HUES6 (cell line): ENCODE data around the gene TM9SF1.
A peak's percentile ranks its signal among the peaks of the same experiment; 100 is the strongest.

Experiments used
- H3K27ac ChIP-seq: 2 replicates; pipeline ENCODE4 v1.7.0; 2013; ENCODE audit warnings: low read depth, mild to moderate bottlenecking, low read length, inconsistent platforms
- H3K27me3 ChIP-seq: 2 replicates; pipeline ENCODE4 v1.6.1; 2013; ENCODE audit warnings: low read length; ENCODE audit not compliant: control insufficient read depth, insufficient read depth
- H3K36me3 ChIP-seq: 2 replicates; pipeline ENCODE4 v1.6.1; 2013; ENCODE audit warnings: low read length; ENCODE audit not compliant: control insufficient read depth, insufficient read depth
- H3K4me1 ChIP-seq: 2 replicates; pipeline ENCODE4 v1.6.1; 2013; ENCODE audit warnings: low read length; ENCODE audit not compliant: control insufficient read depth, insufficient read depth
- H3K4me3 ChIP-seq: 2 replicates; pipeline ENCODE4 v1.5.1; 2013; ENCODE audit warnings: low read depth, low read length
- H3K9ac ChIP-seq: one replicate; pipeline ENCODE4 v1.6.1; 2013; ENCODE audit warnings: mild to moderate bottlenecking, low read length
- H3K9me3 ChIP-seq: 2 replicates; pipeline ENCODE4 v1.6.1; 2013; ENCODE audit warnings: low read depth, low read length; ENCODE audit not compliant: control insufficient read depth, insufficient read depth

Gene TM9SF1

DNA sequence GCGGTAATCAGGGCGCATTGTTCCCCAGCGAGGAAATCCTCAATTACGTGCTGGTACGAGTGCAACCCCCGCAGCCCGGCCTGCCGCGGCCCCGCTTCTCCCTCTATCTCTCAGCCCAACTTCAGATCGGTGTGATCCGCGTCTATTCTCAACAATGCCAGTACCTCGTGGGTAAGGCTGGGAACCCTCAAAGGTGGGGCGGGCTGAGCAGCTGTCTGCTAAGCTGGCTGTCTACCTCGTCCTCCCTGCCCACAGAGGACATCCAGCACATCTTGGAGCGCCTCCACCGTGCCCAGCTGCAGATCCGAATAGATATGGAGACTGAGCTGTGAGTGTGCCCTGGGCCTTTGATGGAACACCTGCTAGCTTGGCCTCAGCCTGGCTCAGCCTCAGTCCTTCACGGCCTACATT lies 22.4 kb downstream of the TM9SF1 start:
- Histone ChIP-seq H3K36me3 (peaks cover 33% of the 10 kb centered on the region), H3K4me1 (peaks cover 8% of the 10 kb centered on the region), H3K9me3 (no peaks in the 10 kb centered on the region), H3K4me3 (peak overlapping the region; percentile 61), H3K27me3 (no peaks in the 10 kb centered on the region), H3K9ac (peak overlapping the region; percentile 7), H3K27ac (no peak overlapping the region)

DNA sequence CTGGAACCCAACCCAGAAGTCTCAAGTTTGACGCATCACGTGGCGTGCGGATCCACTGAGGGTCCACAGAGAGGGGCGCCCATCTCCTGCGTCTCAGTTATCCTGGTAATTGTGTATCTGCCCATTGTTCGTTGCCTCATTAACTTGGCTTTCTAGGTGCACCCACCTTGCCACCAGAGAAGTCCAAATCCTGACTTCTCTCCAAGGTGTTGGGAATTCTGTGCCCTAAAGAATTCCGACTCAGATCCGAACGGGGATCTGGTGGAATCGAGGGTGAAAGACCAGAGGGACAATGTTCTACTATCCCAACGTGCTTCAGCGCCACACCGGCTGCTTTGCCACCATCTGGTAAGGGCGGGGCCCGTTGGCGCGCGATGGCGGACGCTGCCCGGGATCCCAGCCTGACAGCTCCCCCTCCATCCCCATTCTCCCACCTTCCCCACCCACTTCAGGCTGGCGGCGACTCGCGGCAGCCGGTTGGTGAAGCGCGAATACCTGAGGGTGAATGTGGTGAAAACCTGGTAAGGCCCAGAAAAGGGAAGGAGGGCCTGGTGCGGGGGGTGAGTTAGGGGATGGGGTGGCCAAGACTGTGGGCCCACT lies 22.9 kb downstream of the TM9SF1 start:
- H3K4me1 ChIP-seq, result peaks cover 8% of the 10 kb centered on the region
- H3K4me3 ChIP-seq, result peak overlapping the region; percentile 61
- H3K36me3 ChIP-seq, result peaks cover 32% of the 10 kb centered on the region
- no peak overlapping the region for H3K27ac ChIP-seq
- H3K9ac ChIP-seq, result peak overlapping the region; percentile 66
- no peaks in the 10 kb centered on the region for H3K9me3 ChIP-seq
- no peaks in the 10 kb centered on the region for H3K27me3 ChIP-seq

DNA sequence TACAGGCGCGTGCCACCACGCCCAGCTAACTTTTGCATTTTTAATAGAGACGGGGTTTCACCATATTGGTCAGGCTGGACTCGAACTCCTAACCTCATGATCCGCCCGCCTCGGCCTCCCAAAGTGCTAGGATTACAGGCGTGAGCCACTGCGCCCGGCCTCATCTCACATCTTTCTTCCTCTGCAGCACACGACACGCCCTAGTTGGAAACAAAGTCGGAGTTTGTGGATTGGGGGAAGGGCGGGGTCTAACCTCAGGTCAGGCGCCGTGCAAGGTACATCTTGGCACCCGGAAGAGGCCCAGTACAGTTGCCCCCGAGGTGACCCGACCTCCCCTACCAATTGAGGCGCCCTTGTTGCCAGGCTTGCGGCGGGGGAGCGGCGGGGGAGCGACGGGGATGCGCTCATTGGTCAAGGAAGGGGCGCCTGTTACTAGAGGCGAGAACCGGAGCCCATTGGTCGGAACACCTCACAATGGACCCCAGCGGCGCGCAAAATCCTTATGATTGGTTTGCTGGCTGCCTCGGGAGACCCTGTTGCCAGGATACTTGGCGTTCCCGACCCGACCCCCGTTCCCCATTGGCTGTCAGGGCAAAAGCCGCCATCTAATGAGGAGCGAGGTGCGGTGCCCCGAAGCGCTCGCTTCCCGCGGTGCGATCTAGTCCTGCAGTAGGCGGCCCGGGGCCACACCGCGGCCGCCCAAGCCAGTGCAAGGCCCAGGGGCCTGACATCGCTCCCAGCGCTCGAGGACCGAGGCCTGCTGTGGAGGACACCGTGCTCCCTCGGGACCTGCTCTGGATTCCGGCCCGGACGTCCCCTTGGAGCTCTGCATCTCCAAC lies 23.6 kb downstream of the TM9SF1 start, which contains the start of gene REC8:
REC8 (plus strand) TSS at position 659 of the 839 bp plus-strand sequence. CDS start 473 bp downstream, outside the sequence.
- peak within 1 kb of the TSS; percentile 66 for H3K9ac ChIP-seq
- peaks cover 8% of the 10 kb centered on the region for H3K4me1 ChIP-seq
- H3K4me3 ChIP-seq, result peak within 1 kb of the TSS; percentile 61
- H3K27me3 ChIP-seq, result no peaks in the 10 kb centered on the region
- peaks cover 29% of the 10 kb centered on the region for H3K36me3 ChIP-seq
- H3K9me3 ChIP-seq, result no peaks in the 10 kb centered on the region
- no peak within 1 kb of the TSS for H3K27ac ChIP-seq

DNA sequence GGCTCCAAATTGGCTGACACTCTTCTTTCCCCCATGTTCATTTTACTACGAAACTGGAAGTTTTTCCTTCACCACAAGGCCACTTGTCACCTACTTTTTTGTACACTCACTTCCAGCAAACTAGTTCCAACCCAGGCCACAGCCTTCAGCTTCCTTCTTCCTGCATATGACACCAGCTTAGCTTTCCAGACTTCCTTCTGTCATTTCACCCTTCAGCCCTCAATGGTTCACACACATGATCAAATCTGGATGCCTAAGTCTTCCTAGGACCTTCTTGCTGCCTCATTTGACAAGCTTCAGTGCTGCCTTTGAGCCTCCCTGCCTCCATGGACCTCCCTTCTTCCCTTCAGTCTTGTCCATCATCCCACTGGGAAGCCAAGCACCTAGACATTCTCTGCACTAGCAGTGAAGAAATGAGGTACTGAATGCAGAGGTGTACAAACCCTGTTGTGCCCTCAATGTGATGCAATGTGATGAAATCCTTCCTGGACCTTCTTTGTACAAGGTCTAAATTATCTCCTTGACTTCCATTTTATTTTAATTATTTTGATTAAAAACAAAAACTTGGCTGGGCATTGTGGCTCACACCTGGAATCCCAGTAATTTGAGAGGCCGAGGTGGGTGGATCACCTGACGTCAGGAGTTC lies 27.6 kb downstream of the TM9SF1 start:
- peaks cover 42% of the 10 kb centered on the region for H3K36me3 ChIP-seq
- H3K27ac ChIP-seq, result no peak overlapping the region
- H3K4me3 ChIP-seq, result no peak overlapping the region
- H3K9ac ChIP-seq, result no peak overlapping the region
- peaks cover 7% of the 10 kb centered on the region for H3K4me1 ChIP-seq
- no peaks in the 10 kb centered on the region for H3K9me3 ChIP-seq
- H3K27me3 ChIP-seq, result no peaks in the 10 kb centered on the region

DNA sequence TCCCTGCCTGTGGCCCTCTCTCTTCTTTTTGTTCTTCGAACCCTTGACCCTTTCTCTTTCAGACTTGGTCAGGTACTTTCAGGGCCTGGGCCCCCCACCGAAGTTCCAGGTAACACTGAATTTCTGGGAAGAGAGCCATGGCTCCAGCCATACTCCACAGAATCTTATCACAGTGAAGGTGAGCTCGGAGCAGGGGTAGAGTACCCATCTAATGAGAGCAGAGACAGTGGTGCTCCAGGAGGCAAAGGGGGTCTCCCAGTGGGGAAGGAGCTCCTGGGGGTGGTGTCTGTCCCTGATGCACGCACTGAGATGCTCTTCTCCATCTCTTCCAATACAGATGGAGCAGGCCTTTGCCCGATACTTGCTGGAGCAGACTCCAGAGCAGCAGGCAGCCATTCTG lies 29.5 kb downstream of the TM9SF1 start:
- Histone ChIP-seq H3K27ac (no peak overlapping the region), H3K36me3 (peaks cover 46% of the 10 kb centered on the region), H3K4me1 (peaks cover 9% of the 10 kb centered on the region), H3K9me3 (no peaks in the 10 kb centered on the region), H3K4me3 (no peak overlapping the region), H3K27me3 (no peaks in the 10 kb centered on the region), H3K9ac (no peak overlapping the region)

DNA sequence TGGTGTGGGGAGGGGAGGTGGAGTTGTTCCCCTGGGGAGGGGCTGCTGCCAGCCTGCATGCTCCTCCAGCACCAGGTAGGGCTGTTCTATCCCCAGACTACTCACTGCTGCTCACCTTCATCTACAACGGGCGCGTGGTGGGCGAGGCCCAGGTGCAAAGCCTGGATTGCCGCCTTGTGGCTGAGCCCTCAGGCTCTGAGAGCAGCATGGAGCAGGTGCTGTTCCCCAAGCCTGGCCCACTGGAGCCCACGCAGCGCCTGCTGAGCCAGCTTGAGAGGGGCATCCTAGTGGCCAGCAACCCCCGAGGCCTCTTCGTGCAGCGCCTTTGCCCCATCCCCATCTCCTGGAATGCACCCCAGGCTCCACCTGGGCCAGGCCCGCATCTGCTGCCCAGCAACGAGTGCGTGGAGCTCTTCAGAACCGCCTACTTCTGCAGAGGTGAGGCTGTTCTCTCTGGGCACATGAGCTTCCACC lies 30.7 kb downstream of the TM9SF1 start:
- no peak overlapping the region for H3K27ac ChIP-seq
- no peaks in the 10 kb centered on the region for H3K27me3 ChIP-seq
- H3K9ac ChIP-seq, result no peak overlapping the region
- H3K4me1 ChIP-seq, result peaks cover 12% of the 10 kb centered on the region
- H3K4me3 ChIP-seq, result no peak overlapping the region
- peaks cover 58% of the 10 kb centered on the region for H3K36me3 ChIP-seq
- no peaks in the 10 kb centered on the region for H3K9me3 ChIP-seq

DNA sequence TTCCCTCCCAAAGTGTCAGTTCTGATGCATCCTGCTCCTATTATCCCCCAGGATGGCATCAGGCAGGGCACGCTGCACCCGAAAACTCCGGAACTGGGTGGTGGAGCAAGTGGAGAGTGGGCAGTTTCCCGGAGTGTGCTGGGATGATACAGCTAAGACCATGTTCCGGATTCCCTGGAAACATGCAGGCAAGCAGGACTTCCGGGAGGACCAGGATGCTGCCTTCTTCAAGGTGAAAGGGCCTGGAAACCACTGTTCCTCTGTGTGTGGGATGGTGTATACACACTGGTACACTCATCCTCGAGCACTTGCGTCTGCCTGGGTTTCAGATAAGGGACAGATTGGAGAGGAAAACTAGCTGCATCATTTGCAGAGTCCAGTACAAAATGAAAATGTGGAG lies 33.1 kb downstream of the TM9SF1 start:
- Histone ChIP-seq H3K36me3 (peaks cover 69% of the 10 kb centered on the region), H3K27ac (no peak overlapping the region), H3K27me3 (no peaks in the 10 kb centered on the region), H3K9ac (peak overlapping the region; percentile 45), H3K9me3 (no peaks in the 10 kb centered on the region), H3K4me3 (peak overlapping the region; percentile 58; the same call in 1 of the 2 replicates), H3K4me1 (peaks cover 12% of the 10 kb centered on the region)

DNA sequence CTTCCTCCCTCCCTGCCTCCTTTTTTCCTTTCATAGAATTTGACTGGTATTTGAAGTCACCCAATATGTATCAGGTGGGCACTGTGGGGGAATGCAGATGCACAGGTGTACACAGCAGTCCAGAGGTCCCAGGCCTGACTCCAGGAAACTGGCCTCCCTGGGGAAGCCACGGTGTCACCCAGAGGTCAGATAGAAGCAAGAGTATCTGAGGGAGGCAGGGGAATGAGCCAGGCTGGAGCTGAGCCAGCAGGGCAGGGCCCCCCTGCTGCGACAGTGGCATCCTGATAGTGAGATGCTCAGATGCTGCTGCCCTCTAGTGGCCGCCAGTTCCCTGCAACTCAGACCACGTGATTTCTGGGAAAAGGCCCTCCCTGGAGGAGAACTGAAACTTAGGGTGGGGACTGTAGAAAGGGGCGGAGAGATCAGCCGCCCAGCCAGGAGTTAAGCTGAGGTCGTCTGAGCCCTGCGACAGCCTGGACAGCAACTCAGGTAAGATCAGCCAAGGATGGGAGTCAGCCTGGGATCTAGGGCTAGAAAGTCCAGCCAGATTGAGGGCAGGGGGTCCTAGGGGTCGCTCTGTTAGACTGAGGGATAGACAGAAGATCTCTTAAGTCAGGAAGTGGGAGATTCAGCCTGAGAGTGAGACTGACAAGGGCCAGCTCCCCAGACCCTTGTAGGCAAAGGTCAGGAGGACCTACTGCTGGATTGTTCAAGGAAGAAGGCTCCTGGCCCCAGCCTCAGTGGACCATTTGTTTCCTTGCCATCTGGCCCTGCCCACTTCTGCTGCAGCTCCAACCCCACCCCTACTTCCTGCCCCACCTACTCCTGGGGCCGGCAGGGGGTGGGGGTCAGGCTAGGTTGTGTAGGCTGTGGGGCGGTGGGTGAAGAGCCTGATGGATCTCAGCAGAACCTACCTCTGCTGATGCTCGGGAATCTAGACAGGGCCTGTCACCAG lies 34.1 kb downstream of the TM9SF1 start, which contains the start of gene IRF9:
IRF9 (plus strand) TSS at position 416 of the 955 bp plus-strand sequence. CDS start 880 bp downstream, outside the sequence.
- H3K4me1 ChIP-seq, result peaks cover 12% of the 10 kb centered on the region
- H3K4me3 ChIP-seq, result peak within 1 kb of the TSS; percentile 58
- H3K27me3 ChIP-seq, result no peaks in the 10 kb centered on the region
- no peaks in the 10 kb centered on the region for H3K9me3 ChIP-seq
- peaks cover 69% of the 10 kb centered on the region for H3K36me3 ChIP-seq
- peak within 1 kb of the TSS; percentile 54 for H3K9ac ChIP-seq
- no peak within 1 kb of the TSS; the same call in 1 of the 2 replicates for H3K27ac ChIP-seq

DNA sequence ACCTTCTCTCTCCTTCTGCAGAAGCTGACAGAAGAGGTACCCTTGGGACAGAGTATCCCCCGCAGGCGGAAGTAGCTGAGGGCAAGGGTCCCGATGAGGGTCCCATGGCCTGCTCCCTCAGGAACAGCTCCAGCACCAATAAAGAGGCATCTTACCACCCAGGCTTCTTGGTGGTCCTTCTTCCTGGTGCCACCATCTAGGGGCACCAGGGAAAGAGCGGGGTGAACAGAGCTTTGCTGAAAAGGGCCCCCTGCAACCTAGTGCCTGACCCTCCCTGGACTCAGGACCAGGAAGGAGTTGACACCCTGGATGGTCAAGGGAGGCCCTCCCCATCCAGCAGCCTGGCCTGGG lies 34.8 kb downstream of the TM9SF1 start:
- H3K36me3 ChIP-seq, result peaks cover 69% of the 10 kb centered on the region
- H3K4me3 ChIP-seq, result no peak overlapping the region
- H3K4me1 ChIP-seq, result peaks cover 12% of the 10 kb centered on the region
- H3K27ac ChIP-seq, result no peak overlapping the region
- H3K9me3 ChIP-seq, result no peaks in the 10 kb centered on the region
- no peak overlapping the region for H3K9ac ChIP-seq
- no peaks in the 10 kb centered on the region for H3K27me3 ChIP-seq

DNA sequence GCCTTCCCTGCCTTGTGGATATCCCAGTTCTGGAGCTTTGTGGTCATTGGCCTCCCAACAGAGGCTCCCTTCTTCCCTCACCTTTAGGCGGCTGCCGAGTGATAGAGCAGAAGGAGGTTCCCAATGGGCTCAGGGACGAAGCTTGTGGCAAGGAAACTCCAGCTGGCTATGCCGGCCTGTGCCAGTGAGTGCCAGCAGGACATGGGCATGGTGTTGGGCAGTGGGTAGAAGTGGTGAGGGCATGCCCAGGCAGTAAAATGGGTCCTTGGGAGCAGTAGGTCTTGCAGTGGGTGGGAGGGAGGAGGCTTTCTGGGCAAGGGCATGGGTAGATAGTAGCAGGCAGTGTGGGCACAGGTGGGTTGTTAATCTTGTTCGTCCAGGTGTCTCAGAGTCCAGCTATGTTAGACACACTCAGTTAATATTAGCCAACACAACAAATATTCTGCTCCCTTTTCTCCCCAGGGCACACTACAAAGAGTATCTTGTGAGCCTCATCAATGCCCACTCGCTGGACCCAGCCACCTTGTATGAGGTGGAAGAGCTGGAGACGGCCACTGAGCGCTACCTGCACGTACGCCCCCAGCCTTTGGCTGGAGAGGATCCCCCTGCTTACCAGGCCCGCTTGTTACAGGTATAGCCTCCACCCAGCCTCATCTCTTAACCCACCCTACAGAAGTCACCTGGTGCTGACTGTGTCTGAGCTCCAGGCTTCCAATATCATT lies 35.3 kb downstream of the TM9SF1 start:
- H3K9me3 ChIP-seq, result no peaks in the 10 kb centered on the region
- no peak overlapping the region for H3K9ac ChIP-seq
- no peaks in the 10 kb centered on the region for H3K27me3 ChIP-seq
- peaks cover 69% of the 10 kb centered on the region for H3K36me3 ChIP-seq
- peaks cover 12% of the 10 kb centered on the region for H3K4me1 ChIP-seq
- H3K27ac ChIP-seq, result no peak overlapping the region
- H3K4me3 ChIP-seq, result no peak overlapping the region
